ENCODE data around the gene HOXB7. TPM values are rescaled to one million over a fixed set of nuclear protein-coding genes. Genes with fewer than 3 reads are reported as not detected.

Gene HOXB7
- total RNA-seq, 1 donor from 2014 or later, result 0.16 TPM

DNA sequence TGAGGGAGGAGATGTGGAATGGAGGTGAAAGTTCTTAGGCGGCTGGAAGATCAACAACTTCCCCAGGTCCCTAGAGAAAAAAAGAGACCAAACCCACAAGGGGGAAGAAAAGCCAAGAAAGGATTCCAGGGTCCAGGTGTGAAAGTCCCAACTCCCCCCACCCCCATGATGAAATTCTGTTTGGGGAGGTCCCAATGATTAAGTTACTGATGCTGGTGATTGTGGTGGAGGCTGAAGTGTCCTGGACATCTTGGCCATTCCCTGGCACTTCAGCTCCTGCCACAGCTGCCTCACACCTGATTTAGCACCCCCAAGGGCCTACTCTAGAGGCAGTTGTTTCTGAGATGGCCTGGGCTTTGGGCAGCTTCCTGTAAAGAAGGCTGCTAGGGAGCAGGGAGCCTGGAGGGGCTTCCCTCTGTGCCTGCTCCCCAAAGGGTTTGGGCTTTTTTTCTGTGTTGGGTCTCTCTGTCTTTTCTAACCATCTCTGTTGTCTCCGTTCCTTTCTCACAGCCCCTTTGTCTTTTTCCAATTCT, 45.7 kb downstream of the HOXB7 start:
- intact Hi-C loops (cut with micrococcal nuclease), result no loop called here
- H3K27ac ChIP-seq (replicated peaks), result peak overlapping the region; percentile 36
- H3K4me1 ChIP-seq, result peaks cover 27% of the 10 kb centered on the region
- TF ChIP-seq, protein P1, sequence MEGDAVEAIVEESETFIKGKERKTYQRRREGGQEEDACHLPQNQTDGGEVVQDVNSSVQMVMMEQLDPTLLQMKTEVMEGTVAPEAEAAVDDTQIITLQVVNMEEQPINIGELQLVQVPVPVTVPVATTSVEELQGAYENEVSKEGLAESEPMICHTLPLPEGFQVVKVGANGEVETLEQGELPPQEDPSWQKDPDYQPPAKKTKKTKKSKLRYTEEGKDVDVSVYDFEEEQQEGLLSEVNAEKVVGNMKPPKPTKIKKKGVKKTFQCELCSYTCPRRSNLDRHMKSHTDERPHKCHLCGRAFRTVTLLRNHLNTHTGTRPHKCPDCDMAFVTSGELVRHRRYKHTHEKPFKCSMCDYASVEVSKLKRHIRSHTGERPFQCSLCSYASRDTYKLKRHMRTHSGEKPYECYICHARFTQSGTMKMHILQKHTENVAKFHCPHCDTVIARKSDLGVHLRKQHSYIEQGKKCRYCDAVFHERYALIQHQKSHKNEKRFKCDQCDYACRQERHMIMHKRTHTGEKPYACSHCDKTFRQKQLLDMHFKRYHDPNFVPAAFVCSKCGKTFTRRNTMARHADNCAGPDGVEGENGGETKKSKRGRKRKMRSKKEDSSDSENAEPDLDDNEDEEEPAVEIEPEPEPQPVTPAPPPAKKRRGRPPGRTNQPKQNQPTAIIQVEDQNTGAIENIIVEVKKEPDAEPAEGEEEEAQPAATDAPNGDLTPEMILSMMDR (IDR thresholded peaks at IDR 0.05; ENCODE audit: borderline replicate concordance), result no peak
- no peaks in the 10 kb centered on the region for H3K9me3 ChIP-seq (replicated peaks)
- peak overlapping the region; percentile 61 for H3K4me3 ChIP-seq
- H3K36me3 ChIP-seq, result no peaks in the 10 kb centered on the region
- DNase-seq, result no peak
- H3K27me3 ChIP-seq (ENCODE audit: low read depth), result peaks cover 99% of the 10 kb centered on the region

GRCh38 chr17:48564188-48565021, 46.4 kb downstream of the HOXB7 start:
- Histone ChIP-seq H3K36me3 (no peaks in the 10 kb centered on the region), H3K9me3 (replicated peaks) (no peaks in the 10 kb centered on the region), H3K27me3 (ENCODE audit: low read depth) (peaks cover 99% of the 10 kb centered on the region), H3K4me3 (peak overlapping the region; percentile 61), H3K27ac (replicated peaks) (peak overlapping the region; percentile 66), H3K4me1 (peaks cover 27% of the 10 kb centered on the region)
- TF ChIP-seq, protein P1 (IDR thresholded peaks at IDR 0.05; ENCODE audit: borderline replicate concordance), result no peak
- DNase-seq, result no peak
- intact Hi-C loops (cut with micrococcal nuclease), result no loop called here

DNA sequence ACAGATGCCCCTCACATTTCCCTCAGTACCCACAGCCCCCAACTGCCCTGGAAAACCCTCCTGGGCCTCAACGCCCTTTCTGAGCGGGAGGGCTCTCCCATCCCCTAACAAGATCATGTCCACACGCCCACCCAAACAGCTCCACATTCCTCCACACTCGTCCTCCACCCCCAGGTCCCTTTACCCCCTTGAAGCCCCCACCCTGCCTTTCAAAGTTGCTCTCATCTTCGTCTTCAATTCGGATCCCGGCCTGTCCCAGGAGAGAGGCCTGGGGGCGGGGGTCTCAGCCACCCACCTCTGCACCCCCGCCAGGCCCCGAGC, 47.0 kb downstream of the HOXB7 start:
- no peaks in the 10 kb centered on the region for H3K9me3 ChIP-seq (replicated peaks)
- H3K4me1 ChIP-seq, result peaks cover 24% of the 10 kb centered on the region
- peak overlapping the region; percentile 61 for H3K4me3 ChIP-seq
- peaks cover 99% of the 10 kb centered on the region for H3K27me3 ChIP-seq (ENCODE audit: low read depth)
- H3K36me3 ChIP-seq, result no peaks in the 10 kb centered on the region
- peak overlapping the region; percentile 66 for H3K27ac ChIP-seq (replicated peaks)
- TF ChIP-seq, protein P1 (IDR thresholded peaks at IDR 0.05; ENCODE audit: borderline replicate concordance), result no peak
- intact Hi-C loops (cut with micrococcal nuclease), result no loop called here
- DNase-seq, result no peak

DNA sequence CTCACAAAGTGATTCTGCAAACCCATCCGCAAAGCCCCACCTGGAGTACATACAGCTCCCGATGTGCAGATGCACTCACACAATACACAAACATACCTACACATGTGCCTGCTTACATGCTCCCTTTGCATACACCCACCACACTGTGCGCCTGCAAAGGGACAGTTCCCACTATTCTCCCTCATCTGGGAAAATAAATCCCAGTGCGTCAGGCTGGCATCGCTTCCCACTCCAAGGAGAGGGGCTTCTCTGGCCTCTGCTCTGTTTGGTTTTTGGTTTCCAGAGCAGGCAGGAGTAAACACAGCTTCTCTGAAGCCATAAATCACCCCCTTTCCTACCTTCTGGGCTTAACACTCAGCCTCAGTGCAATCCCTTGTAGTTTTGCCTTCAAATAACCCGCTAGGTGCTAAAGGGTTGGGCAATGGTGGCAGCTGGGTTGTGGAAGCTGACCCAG, 47.4 kb downstream of the HOXB7 start:
- H3K9me3 ChIP-seq (replicated peaks), result no peaks in the 10 kb centered on the region
- TF ChIP-seq, protein P1 (IDR thresholded peaks at IDR 0.05; ENCODE audit: borderline replicate concordance), result no peak
- no peaks in the 10 kb centered on the region for H3K36me3 ChIP-seq
- H3K27me3 ChIP-seq (ENCODE audit: low read depth), result peaks cover 99% of the 10 kb centered on the region
- H3K27ac ChIP-seq (replicated peaks), result no peak overlapping the region
- intact Hi-C loops (cut with micrococcal nuclease), result no loop called here
- no peak for DNase-seq
- H3K4me3 ChIP-seq, result peak overlapping the region; percentile 61
- H3K4me1 ChIP-seq, result peaks cover 20% of the 10 kb centered on the region

DNA sequence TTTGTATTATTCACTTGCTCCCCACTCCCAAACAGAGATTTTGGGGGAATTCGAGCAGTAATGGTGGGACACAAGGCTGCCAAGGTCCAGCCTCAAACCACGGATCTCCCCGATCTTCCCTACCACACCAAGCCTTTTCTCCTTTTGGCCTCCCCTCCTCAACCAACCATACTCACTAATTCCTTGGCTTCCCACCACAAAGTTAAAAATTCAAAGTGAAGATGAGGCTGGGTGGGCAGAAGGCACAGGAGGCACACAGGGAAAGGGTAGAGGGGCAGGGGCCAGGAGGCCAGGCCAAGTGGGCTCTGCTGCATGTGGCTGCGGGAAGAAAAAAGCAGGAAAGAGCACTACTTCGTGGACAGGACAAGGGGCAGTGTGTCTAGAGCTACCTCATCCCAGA, 47.9 kb downstream of the HOXB7 start:
- H3K27ac ChIP-seq (replicated peaks), result no peak overlapping the region

More for the DNA sequence above, 47.9 kb downstream of the HOXB7 start:
- H3K9me3 ChIP-seq (replicated peaks), result no peaks in the 10 kb centered on the region
- H3K4me1 ChIP-seq, result peaks cover 20% of the 10 kb centered on the region
- intact Hi-C loops (cut with micrococcal nuclease), result no loop called here
- no peak overlapping the region for H3K4me3 ChIP-seq
- DNase-seq, result no peak
- TF ChIP-seq, protein P1 (IDR thresholded peaks at IDR 0.05; ENCODE audit: borderline replicate concordance), result no peak
- H3K27me3 ChIP-seq (ENCODE audit: low read depth), result peaks cover 99% of the 10 kb centered on the region
- no peaks in the 10 kb centered on the region for H3K36me3 ChIP-seq

Measured in left ventricle myocardium inferior (tissue), 1 donor.